Measurements from ENCODE around the gene PNRC1.
"Not testable (repeated sequence)": the region's sequence is repeated elsewhere in the genome, so short reads cannot be mapped to it uniquely, and the experiment has no call there.

The PNRC1 gene

DNA sequence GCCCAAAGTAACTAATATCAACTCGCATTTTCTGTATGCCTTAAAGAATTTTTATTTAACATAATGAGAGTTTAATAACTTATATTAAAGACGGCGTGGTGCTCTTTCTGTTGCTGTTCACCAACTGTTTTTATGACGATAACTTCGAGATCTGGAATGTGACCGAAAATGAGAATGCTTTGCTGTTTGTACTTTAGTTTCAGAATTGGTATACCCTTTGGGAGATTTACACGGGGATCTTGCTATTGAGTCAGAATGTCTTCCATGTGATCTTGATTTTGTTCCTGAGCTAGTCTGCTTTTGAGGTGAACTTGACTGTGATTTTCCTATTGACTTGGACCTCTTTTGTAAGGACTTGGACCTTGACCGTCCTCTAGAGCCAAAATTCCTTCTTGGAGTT is 17.9 kb downstream of the PNRC1 start:
- in situ Hi-C loops (cut with MboI; ENCODE audit: low sequenced_read_pairs), result no loop called here

DNA sequence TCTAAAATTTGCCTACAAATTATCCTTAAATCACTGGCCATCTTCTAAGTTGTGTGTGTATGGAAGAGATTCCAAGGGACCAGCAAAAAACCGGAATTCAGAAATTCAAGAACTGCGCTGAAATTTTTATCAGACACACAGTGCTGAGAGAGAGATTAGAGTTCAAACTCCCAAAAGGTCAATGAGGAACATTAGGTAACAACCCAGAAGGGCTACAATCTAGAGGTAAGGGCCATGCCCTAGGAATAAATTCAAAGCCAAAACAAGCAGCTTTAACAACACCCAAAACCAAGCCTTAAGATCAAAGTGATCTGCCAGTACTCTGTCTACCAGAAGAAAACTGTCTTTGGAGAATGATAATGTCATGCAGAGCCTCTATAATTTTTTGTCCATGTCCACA is 19.6 kb downstream of the PNRC1 start:
- in situ Hi-C loops (cut with MboI; ENCODE audit: low sequenced_read_pairs), result no loop called here

DNA sequence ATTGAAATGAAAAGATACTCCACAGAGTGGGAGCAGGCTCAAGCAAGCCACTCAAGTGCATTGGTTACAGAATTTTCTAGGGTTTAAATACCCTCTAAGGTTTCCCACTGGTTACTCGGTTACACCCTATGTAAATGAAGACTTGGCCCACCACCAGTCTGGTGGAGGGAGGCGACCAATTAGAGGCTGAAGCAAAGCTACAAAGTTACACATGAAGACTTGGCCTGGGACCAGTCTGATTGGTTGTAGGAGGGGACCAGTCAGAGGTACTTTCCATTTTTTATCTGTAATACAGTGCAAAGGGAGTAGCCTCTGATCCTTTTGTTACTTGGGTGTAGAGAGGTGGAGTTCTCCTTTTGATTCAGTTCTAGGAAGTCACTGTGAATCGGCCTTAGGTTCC is 29.7 kb downstream of the PNRC1 start:
- in situ Hi-C loops (cut with MboI; ENCODE audit: low sequenced_read_pairs), result no loop called here

- in situ Hi-C loops (cut with MboI; ENCODE audit: low sequenced_read_pairs), result no loop called here
Observed at GRCh38 chr6:89111933-89112332, 31.4 kb downstream of the PNRC1 start.

DNA sequence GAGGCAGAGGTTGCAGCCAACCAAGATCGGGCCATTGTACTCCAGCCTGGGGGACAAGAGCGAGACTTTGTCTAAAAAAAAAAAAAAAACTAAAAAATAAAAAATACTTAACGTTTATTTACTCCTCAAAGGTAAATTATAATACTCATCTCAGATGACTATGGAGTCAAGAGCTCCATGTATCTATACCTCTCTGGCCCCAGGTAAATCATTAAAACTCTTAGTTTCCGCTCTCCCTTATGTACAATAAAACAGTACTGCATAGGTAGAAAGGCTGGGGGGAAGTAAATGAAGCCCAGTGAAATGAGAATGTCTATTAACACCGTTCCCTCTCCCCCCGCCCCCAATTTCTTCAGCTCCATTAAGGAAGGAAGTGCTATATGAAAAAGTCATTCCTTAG is 36.2 kb downstream of the PNRC1 start:
- in situ Hi-C loops (cut with MboI; ENCODE audit: low sequenced_read_pairs), result no loop called here

DNA sequence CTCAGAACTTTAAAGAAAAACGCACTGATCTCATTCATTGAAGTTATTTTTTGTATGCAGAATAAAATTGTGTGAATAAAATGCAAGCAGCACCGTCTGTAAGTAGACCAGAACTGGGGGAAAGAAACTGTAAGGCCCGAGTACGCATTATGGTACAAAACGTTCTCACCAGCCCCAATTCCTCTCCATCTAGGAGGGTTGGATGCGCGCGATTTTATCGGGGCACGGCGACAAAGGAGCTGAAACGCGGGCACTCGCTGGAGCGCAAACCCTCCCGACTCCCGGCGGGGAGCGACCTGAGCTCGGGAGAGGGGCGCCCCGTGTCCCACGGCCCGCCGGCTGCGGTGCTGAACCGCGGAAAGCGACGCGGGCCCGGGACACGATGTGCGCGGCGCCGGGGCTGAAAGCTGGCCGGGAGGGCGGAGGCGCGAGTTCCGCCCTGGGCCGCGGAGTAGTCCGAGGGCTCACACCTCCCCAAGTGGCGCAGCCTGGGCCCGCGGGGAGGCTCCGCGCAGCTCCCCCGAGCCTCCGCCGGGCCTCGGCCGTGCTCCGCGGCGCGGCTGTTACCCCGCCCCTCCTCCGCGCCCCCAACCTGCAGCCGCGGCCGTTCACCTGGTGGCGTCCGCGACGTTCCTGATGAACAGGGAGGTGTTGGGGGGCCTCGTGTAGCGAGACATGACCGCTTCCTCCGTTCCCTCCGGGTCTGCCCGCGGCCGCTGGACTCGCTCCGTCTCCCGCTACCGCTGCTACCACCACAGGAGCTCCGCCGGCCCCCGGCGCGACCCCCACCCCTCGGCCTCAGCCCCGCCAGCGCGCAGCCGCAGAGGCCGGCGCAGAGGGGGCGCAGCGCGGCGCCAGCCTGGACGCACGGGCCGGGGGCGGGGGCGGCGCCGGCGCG is 36.9 kb downstream of the PNRC1 start, which contains the start of gene SRSF12:
SRSF12 (minus strand) TSS at position 861 of the 898 bp plus-strand sequence; CDS start at position 677, 184 bp downstream.
- in situ Hi-C loops (cut with MboI; ENCODE audit: low sequenced_read_pairs), result no loop called here

GRCh38 chr6:89118931-89119330 is 38.4 kb downstream of the PNRC1 start:
- in situ Hi-C loops (cut with MboI; ENCODE audit: low sequenced_read_pairs), result no loop called here

GRCh38 chr6:89120371-89120770 is 39.8 kb downstream of the PNRC1 start:
- in situ Hi-C loops (cut with MboI; ENCODE audit: low sequenced_read_pairs), result no loop called here

DNA sequence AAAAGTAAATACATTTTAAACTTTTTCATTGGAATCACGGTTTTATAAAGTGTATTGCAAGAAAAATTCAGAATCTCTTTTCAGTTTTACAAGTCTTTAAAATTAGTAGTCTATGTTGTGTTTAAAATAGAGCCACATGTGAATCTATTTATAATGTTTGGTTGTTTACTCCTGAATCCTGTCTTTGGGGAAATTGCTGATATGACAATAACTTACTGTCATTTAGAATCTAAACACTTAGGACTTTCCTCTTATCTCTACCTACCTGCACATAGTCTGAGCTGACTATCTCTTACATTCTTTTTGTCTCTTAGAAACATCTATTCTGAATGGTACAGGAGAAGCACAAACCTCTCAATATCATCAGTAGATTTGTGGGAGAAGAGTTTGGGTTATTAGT is 41.4 kb downstream of the PNRC1 start:
- in situ Hi-C loops (cut with MboI; ENCODE audit: low sequenced_read_pairs), result no loop called here

DNA sequence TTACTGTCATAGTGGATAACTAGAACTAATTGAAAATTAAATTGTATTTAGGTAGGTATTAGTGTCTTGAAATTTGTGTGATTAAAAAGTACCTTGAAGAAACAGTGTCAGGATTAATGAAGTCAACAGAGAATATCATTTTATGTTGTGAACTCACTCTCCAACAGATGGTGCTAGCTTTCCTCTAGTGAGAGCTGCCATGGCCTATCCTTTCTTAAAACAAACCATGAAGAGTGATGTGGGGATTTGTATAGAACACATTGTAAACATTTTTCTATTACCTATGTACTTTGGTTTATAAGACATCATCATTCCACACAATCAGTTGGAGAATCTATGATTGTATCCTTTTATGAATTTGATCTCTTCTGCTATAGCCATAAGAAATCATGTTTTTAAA is 42.1 kb downstream of the PNRC1 start:
- in situ Hi-C loops (cut with MboI; ENCODE audit: low sequenced_read_pairs), result no loop called here

DNA sequence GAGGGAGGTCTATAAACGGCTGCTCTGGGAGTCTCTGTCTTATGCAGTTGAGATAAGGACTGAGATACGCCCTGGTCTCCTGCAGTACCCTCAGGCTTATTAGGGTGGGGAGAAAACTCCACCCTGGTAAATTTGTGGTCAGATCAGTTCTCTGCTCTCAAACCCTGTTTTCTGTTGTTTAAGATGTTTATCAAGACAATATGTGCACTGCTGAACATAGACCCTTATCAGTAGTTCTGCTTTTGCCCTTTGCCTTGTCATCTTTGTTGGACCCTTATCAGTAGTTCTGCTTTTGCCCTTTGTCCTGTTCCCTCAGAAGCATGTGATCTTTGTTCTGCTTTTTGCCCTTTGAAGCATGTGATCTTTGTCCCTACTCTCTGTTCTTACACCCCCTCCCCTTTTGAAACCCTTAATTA is 47.7 kb downstream of the PNRC1 start:
- in situ Hi-C loops (cut with MboI; ENCODE audit: low sequenced_read_pairs), result not testable (repeated sequence)

- in situ Hi-C loops (cut with MboI; ENCODE audit: low sequenced_read_pairs), result no loop called here
Observed at GRCh38 chr6:89131599-89131998, 51.0 kb downstream of the PNRC1 start.

DNA sequence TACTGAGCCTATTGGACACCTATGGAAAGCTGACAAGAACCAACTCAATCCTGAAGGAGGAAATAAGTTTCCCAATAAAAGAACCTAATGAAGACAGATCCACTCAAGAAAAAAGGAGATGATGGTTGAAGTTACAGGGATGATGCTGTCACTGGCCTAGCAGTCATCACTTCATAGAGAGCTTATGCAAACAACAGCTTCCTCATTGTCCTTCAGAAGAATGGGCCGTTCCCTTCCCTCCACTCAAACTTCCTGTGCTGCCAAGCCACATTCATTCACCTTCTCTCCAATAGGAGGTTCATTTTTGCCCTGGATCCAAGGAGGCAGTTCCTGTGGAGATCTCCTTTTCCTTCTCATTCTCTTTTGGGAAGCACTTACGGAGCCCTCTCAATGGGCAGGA is 51.5 kb downstream of the PNRC1 start:
- in situ Hi-C loops (cut with MboI; ENCODE audit: low sequenced_read_pairs), result no loop called here

- in situ Hi-C loops (cut with MboI; ENCODE audit: low sequenced_read_pairs), result no loop called here
Observed at GRCh38 chr6:89133981-89134380, 53.4 kb downstream of the PNRC1 start.

DNA sequence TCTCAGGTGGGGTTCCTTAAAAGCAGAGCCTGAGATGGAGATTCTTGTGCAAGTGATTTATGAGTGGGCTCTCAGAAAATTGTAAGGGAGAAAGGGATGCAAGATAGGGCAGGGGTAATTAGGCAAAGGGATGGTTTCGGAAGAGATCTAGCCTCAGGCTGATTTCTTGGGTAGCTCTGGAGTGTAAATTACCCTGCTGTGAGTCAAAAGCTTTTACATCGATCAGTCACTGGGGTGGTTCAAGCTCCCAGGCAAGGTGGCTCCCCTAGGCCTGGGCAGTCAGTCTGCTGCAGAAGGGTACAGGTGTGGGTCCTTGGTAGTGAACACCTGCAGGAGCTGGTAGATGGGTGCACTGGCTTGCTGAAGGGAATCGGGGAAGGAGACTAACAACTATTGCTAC is 54.2 kb downstream of the PNRC1 start:
- in situ Hi-C loops (cut with MboI; ENCODE audit: low sequenced_read_pairs), result no loop called here

Measured in HL-60/S4 treated with retinoic acid at 250 ng/mL for 4 days and 3 days (cell line).